H9 (cell line): ENCODE results near the gene TSPOAP1. TPM values are rescaled to one million over a fixed set of nuclear protein-coding genes. Genes with fewer than 3 reads are reported as not detected.

Experiments
- DNase-seq: peaks from one replicate; pipeline ENCODE4 v3.0.0-alpha.2; 2017
- H2AFZ ChIP-seq: one replicate; pipeline ENCODE4 v1.6.1; 2013; ENCODE audit warnings: mild to moderate bottlenecking, low read length, control low read depth, moderate library complexity
- H2AK5ac ChIP-seq: 2 replicates; pipeline ENCODE4 v1.6.1; 2013; ENCODE audit warnings: low read length, control low read depth, mixed read lengths; ENCODE audit not compliant: insufficient read length
- H2BK120ac ChIP-seq: one replicate; pipeline ENCODE4 v1.6.1; 2013; ENCODE audit warnings: low read depth, mild to moderate bottlenecking, low read length, control low read depth, inconsistent platforms; ENCODE audit not compliant: poor library complexity, severe bottlenecking
- H2BK12ac ChIP-seq: 2 replicates; pipeline ENCODE4 v1.6.1; 2013; ENCODE audit warnings: low read length, control low read depth, mixed read lengths, low read depth; ENCODE audit not compliant: insufficient read length
- H2BK15ac ChIP-seq: 2 replicates; pipeline ENCODE4 v1.6.1; 2013; ENCODE audit warnings: low read depth, low read length, control low read depth
- H2BK20ac ChIP-seq: one replicate; pipeline ENCODE4 v1.6.1; 2013; ENCODE audit warnings: low read depth, mild to moderate bottlenecking, low read length, control low read depth, inconsistent platforms; ENCODE audit not compliant: poor library complexity, severe bottlenecking
- H2BK5ac ChIP-seq: 2 replicates; pipeline ENCODE4 v1.6.1; 2013; ENCODE audit warnings: low read length, control low read depth, mixed read lengths; ENCODE audit not compliant: insufficient read length
- H3K14ac ChIP-seq: 2 replicates; pipeline ENCODE4 v1.6.1; 2013; ENCODE audit warnings: low read length, control low read depth; ENCODE audit not compliant: insufficient read depth
- H3K18ac ChIP-seq: 2 replicates; pipeline ENCODE4 v1.6.1; 2013; ENCODE audit warnings: low read depth, mild to moderate bottlenecking, mixed read lengths, low read length, control low read depth; ENCODE audit not compliant: insufficient read length
- H3K23ac ChIP-seq: 2 replicates; pipeline ENCODE4 v1.6.1; 2013; ENCODE audit warnings: low read length, control low read depth, mixed read lengths, low read depth; ENCODE audit not compliant: insufficient read length
- H3K23me2 ChIP-seq: 2 replicates; pipeline ENCODE4 v1.6.1; 2013; ENCODE audit warnings: low read depth, mild to moderate bottlenecking, mixed read lengths, low read length, control low read depth; ENCODE audit not compliant: insufficient read length, poor library complexity, severe bottlenecking
- H3K27ac ChIP-seq: 2 replicates; pipeline ENCODE4 v1.5.1; 2013; ENCODE audit warnings: low read length, control low read depth, mixed read lengths, low read depth; ENCODE audit not compliant: insufficient read length
- H3K27me3 ChIP-seq: 2 replicates; pipeline ENCODE4 v1.6.1; 2013; ENCODE audit warnings: low read length, control low read depth, inconsistent platforms; ENCODE audit not compliant: insufficient read depth
- H3K4ac ChIP-seq: 2 replicates; pipeline ENCODE4 v1.6.1; 2013; ENCODE audit warnings: low read depth, mild to moderate bottlenecking, control low read depth, inconsistent platforms, low read length, moderate library complexity
- H3K4me1 ChIP-seq: 2 replicates; pipeline ENCODE4 v1.6.1; 2013; ENCODE audit warnings: low read length, control low read depth, inconsistent platforms; ENCODE audit not compliant: insufficient read depth
- H3K4me2 ChIP-seq: 2 replicates; pipeline ENCODE4 v1.6.1; 2013; ENCODE audit warnings: low read length, control low read depth, mixed read lengths; ENCODE audit not compliant: insufficient read length, insufficient read depth
- H3K56ac ChIP-seq: 2 replicates; pipeline ENCODE4 v1.6.1; 2013; ENCODE audit warnings: low read depth, mild to moderate bottlenecking, mixed read lengths, low read length, control low read depth; ENCODE audit not compliant: insufficient read length
- H3K79me1 ChIP-seq: 2 replicates; pipeline ENCODE4 v1.6.1; 2013; ENCODE audit warnings: low read depth, mild to moderate bottlenecking, moderate library complexity, low read length, control low read depth, inconsistent platforms; ENCODE audit not compliant: insufficient read depth, poor library complexity, severe bottlenecking
- H3K79me2 ChIP-seq: 2 replicates; pipeline ENCODE4 v1.6.1; 2013; ENCODE audit warnings: low read length, control low read depth, inconsistent platforms; ENCODE audit not compliant: insufficient read depth
- H3K9ac ChIP-seq: 2 replicates; pipeline ENCODE4 v1.6.1; 2013; ENCODE audit warnings: low read length, control low read depth, mixed read lengths; ENCODE audit not compliant: insufficient read length; ENCODE audit errors: extremely low read depth
- H3K9me3 ChIP-seq: one replicate; pipeline ENCODE4 v1.6.1; 2013; ENCODE audit warnings: low read depth, low read length, inconsistent platforms; ENCODE audit not compliant: control insufficient read depth
- H3T11ph ChIP-seq: one replicate; pipeline ENCODE4 v1.6.1; 2013; ENCODE audit warnings: mild to moderate bottlenecking, low read length, control low read depth, inconsistent platforms
- H4K20me1 ChIP-seq: one replicate; pipeline ENCODE4 v1.6.1; 2013; ENCODE audit not compliant: control insufficient read depth, insufficient read length, insufficient read depth
- H4K5ac ChIP-seq: 2 replicates; pipeline ENCODE4 v1.6.1; 2013; ENCODE audit warnings: low read depth, mild to moderate bottlenecking, mixed read lengths, low read length, control low read depth; ENCODE audit not compliant: insufficient read length
- H4K8ac ChIP-seq: replicated peaks from 2 replicates; pipeline ENCODE4 v1.6.1; 2013; ENCODE audit warnings: low read length, control low read depth, mixed read lengths, low read depth; ENCODE audit not compliant: insufficient read length
- H4K91ac ChIP-seq: 2 replicates; pipeline ENCODE4 v1.6.1; 2013; ENCODE audit warnings: low read depth, mild to moderate bottlenecking, moderate library complexity, mixed read lengths, low read length, control low read depth; ENCODE audit not compliant: insufficient read length
- H3K27ac Mint-ChIP-seq, 3 experiments: 2 replicates in 2 of 3; 3 replicates in 1 of 3; pipeline ENCODE4 v1.8.0; 2020 to 2021; ENCODE audit warnings: mixed read lengths in 3 of 3, mild to moderate bottlenecking in 1 of 3, moderate library complexity in 1 of 3
- H3K27me3 Mint-ChIP-seq: 2 replicates; pipeline ENCODE4 v1.8.0; 2021; ENCODE audit warnings: low read depth, mild to moderate bottlenecking, moderate library complexity, mixed read lengths
- H3K36me3 Mint-ChIP-seq, 3 experiments: 2 replicates in 2 of 3; 3 replicates in 1 of 3; pipeline ENCODE4 v1.8.0; 2020 to 2021; ENCODE audit warnings: low read depth in 3 of 3, mixed read lengths in 3 of 3; ENCODE audit not compliant: insufficient read depth in 1 of 3
- H3K4me1 Mint-ChIP-seq, 2 experiments: 2 replicates each; pipeline ENCODE4 v1.8.0; 2020; ENCODE audit warnings: mixed read lengths in 2 of 2
- H3K4me3 Mint-ChIP-seq, 2 experiments: 2 replicates in 1 of 2; 3 replicates in 1 of 2; pipeline ENCODE4 v1.8.0; 2020 to 2021; ENCODE audit warnings: mild to moderate bottlenecking in 2 of 2, mixed read lengths in 2 of 2, moderate library complexity in 1 of 2
- H3K9me3 Mint-ChIP-seq, 2 experiments: 2 replicates in 1 of 2; 3 replicates in 1 of 2; pipeline ENCODE4 v1.8.0; 2020; ENCODE audit warnings: mild to moderate bottlenecking in 2 of 2, mixed read lengths in 2 of 2, moderate library complexity in 1 of 2
- WGBS: extraction: QIAGEN DNeasy Blood & Tissue Kit; methylation state at CpG from one replicate; pipeline ENCODE4 v1.1.7; 2013; ENCODE audit warnings: missing lambda C conversion rate, low lambda C conversion rate, mixed read lengths; ENCODE audit not compliant: insufficient read length; ENCODE audit errors: extremely low coverage; 5-methylcytosine and 5-hydroxymethylcytosine counted together
- total RNA-seq: library from RNA; stranded (reverse); gene quantifications from 2 replicates; pipeline ENCODE4 v1.2.1, GENCODE V29; 2021
- TF ChIP-seq, protein P1 (sequence below): fragments of 200-600 bp; sonication (generic); conservative IDR thresholded peaks from 3 replicates; pipeline ENCODE4 v1.8.0; 2021; ENCODE audit warnings: antibody characterized with exemption, mild to moderate bottlenecking

The TSPOAP1 gene
- total RNA-seq, 1 experiment from 2014 or later, result 17.3 TPM

GRCh38 chr17:58284613-58285421, 43.8 kb downstream of the TSPOAP1 start:
- Mint-ChIP-seq H3K27ac (peak overlapping the region; percentile 75 to 85 (median 84)), H3K36me3 (no peaks in the 10 kb centered on the region; a peak in 1 of 7 replicates), H3K27me3 (no peaks in the 10 kb centered on the region; the same call in 1 of the 2 replicates), H3K4me1 (peaks cover 18 to 25% of the 10 kb centered on the region in 2 experiments), H3K4me3 (no peak overlapping the region), H3K9me3 (no peaks in the 10 kb centered on the region)
- Histone ChIP-seq H3K23ac (no peak overlapping the region), H3K14ac (no peak overlapping the region), H3K27ac (no peak overlapping the region), H4K91ac (no peak overlapping the region), H3K9ac (no peak overlapping the region), H3K23me2 (no peaks in the 10 kb centered on the region), H3K18ac (no peak overlapping the region), H3K4me2 (no peak overlapping the region), H2AFZ (peak overlapping the region; percentile 61), H4K5ac (no peak overlapping the region), H3K79me2 (no peaks in the 10 kb centered on the region), H2BK12ac (no peak overlapping the region), H2AK5ac (no peak overlapping the region), H2BK20ac (no peak overlapping the region), H3K56ac (no peak overlapping the region), H3K27me3 (no peaks in the 10 kb centered on the region), H4K8ac (no peak overlapping the region), H3K4me1 (peaks cover 3% of the 10 kb centered on the region; the same call in 1 of the 2 replicates), H3T11ph (no peak overlapping the region), H2BK5ac (no peak overlapping the region), H2BK120ac (no peak overlapping the region), H3K9me3 (no peaks in the 10 kb centered on the region), H3K79me1 (no peaks in the 10 kb centered on the region), H4K20me1 (no peaks in the 10 kb centered on the region), H2BK15ac (no peak overlapping the region), H3K4ac (no peak overlapping the region)
- WGBS, result no CpG with 5 or more reads among the region's 6 CpGs
- TF ChIP-seq, protein P1, sequence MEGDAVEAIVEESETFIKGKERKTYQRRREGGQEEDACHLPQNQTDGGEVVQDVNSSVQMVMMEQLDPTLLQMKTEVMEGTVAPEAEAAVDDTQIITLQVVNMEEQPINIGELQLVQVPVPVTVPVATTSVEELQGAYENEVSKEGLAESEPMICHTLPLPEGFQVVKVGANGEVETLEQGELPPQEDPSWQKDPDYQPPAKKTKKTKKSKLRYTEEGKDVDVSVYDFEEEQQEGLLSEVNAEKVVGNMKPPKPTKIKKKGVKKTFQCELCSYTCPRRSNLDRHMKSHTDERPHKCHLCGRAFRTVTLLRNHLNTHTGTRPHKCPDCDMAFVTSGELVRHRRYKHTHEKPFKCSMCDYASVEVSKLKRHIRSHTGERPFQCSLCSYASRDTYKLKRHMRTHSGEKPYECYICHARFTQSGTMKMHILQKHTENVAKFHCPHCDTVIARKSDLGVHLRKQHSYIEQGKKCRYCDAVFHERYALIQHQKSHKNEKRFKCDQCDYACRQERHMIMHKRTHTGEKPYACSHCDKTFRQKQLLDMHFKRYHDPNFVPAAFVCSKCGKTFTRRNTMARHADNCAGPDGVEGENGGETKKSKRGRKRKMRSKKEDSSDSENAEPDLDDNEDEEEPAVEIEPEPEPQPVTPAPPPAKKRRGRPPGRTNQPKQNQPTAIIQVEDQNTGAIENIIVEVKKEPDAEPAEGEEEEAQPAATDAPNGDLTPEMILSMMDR, result no peak
- DNase-seq, result peak; percentile 83
